CD14-positive monocyte (primary cell): Measurements from ENCODE around the gene ZNHIT2. TPM values are rescaled to one million over a fixed set of nuclear protein-coding genes. Genes with fewer than 3 reads are reported as not detected.

Experiments
- DNase-seq, 3 donors: peaks; one replicate each; pipeline ENCODE4 v3.0.0-alpha.2; 2011 to 2022
- H2AFZ ChIP-seq: 2 replicates; pipeline ENCODE4 v1.6.0; 2012; ENCODE audit warnings: mild to moderate bottlenecking, low read depth, low read length, inconsistent platforms; ENCODE audit not compliant: insufficient read depth, poor library complexity, severe bottlenecking
- H3K27ac ChIP-seq, 2 donors: 1 replicate in 1 of 2; 2 replicates in 1 of 2; pipeline ENCODE4 v1.5.1; 2012 to 2013; ENCODE audit warnings: low read length in 2 of 2, control low read depth in 1 of 2, inconsistent platforms in 1 of 2, low read depth in 1 of 2, mild to moderate bottlenecking in 1 of 2
- H3K27me3 ChIP-seq, 2 donors: one replicate each; pipeline versions ENCODE4 v1.6.0 to v1.6.1; 2011 to 2013; ENCODE audit warnings: low read length in 2 of 2; ENCODE audit not compliant: control insufficient read depth in 2 of 2, insufficient read depth in 2 of 2
- H3K36me3 ChIP-seq, 2 donors: replicated peaks in 1 of 2; 1 replicate in 1 of 2; 2 replicates in 1 of 2; pipeline versions ENCODE4 v1.5.1 to v1.6.1; 2012 to 2013; ENCODE audit warnings: low read length in 2 of 2, control low read depth in 1 of 2, inconsistent platforms in 1 of 2, mild to moderate bottlenecking in 1 of 2; ENCODE audit not compliant: insufficient read depth in 2 of 2, control insufficient read depth in 1 of 2
- H3K4me1 ChIP-seq, 2 donors: 1 replicate in 1 of 2; 2 replicates in 1 of 2; pipeline versions ENCODE4 v1.5.1 to v1.6.1; 2012 to 2013; ENCODE audit warnings: low read length in 2 of 2, control low read depth in 1 of 2, inconsistent platforms in 1 of 2, mild to moderate bottlenecking in 1 of 2, moderate library complexity in 1 of 2; ENCODE audit not compliant: insufficient read depth in 2 of 2, control insufficient read depth in 1 of 2
- H3K4me2 ChIP-seq: replicated peaks from 2 replicates; pipeline ENCODE3; 2012; ENCODE audit warnings: low read length, moderate library complexity, mild to moderate bottlenecking; ENCODE audit not compliant: poor library complexity, severe bottlenecking; ENCODE audit errors: extremely low read depth
- H3K4me3 ChIP-seq, 3 experiments: fragments of 200-600 bp in 1 of 3; sonication (generic) in 1 of 3; replicated peaks in 1 of 3; 1 replicate in 2 of 3; 2 replicates in 1 of 3; pipeline ENCODE4 v1.5.1; 2011 to 2013; ENCODE audit warnings: low read length in 3 of 3, mild to moderate bottlenecking in 3 of 3, control low read depth in 2 of 3, low read depth in 2 of 3, inconsistent platforms in 1 of 3, moderate library complexity in 1 of 3
- H3K79me2 ChIP-seq: 2 replicates; pipeline ENCODE4 v1.6.0; 2012; ENCODE audit warnings: mild to moderate bottlenecking, control low read depth, inconsistent platforms, low read length, moderate library complexity; ENCODE audit not compliant: insufficient read depth
- H3K9ac ChIP-seq: 2 replicates; pipeline ENCODE4 v1.6.0; 2017; ENCODE audit warnings: low read length, mild to moderate bottlenecking; ENCODE audit not compliant: insufficient read depth, poor library complexity, severe bottlenecking
- H3K9me3 ChIP-seq, 2 donors: replicated peaks in 1 of 2; 1 replicate in 1 of 2; 2 replicates in 1 of 2; pipeline versions ENCODE4 v1.5.1 to v1.6.1; 2012 to 2013; ENCODE audit warnings: low read length in 2 of 2, control low read depth in 1 of 2; ENCODE audit not compliant: control insufficient read depth in 1 of 2, insufficient read depth in 1 of 2
- H4K20me1 ChIP-seq: 2 replicates; pipeline ENCODE4 v1.6.0; 2012; ENCODE audit warnings: mild to moderate bottlenecking, low read length, control low read depth, moderate library complexity; ENCODE audit not compliant: insufficient read depth
- H3K27ac Mint-ChIP-seq, 7 donors: one replicate each; pipeline ENCODE4 v1.8.0; 2020; ENCODE audit warnings: mild to moderate bottlenecking in 7 of 7, mixed read lengths in 7 of 7, moderate library complexity in 6 of 7, inconsistent platforms in 2 of 7
- H3K27me3 Mint-ChIP-seq, 3 donors: one replicate each; pipeline ENCODE4 v1.8.0; 2021 to 2022; ENCODE audit warnings: low read depth in 3 of 3, mild to moderate bottlenecking in 3 of 3, mixed read lengths in 3 of 3, moderate library complexity in 3 of 3, inconsistent platforms in 1 of 3
- H3K36me3 Mint-ChIP-seq, 2 donors: one replicate each; pipeline ENCODE4 v1.8.0; 2020; ENCODE audit warnings: mixed read lengths in 2 of 2, inconsistent platforms in 1 of 2, mild to moderate bottlenecking in 1 of 2
- H3K4me1 Mint-ChIP-seq: one replicate; pipeline ENCODE4 v1.8.0; 2020; ENCODE audit warnings: mild to moderate bottlenecking, mixed read lengths
- H3K4me3 Mint-ChIP-seq, 2 donors: one replicate each; pipeline ENCODE4 v1.8.0; 2020; ENCODE audit warnings: mild to moderate bottlenecking in 2 of 2, mixed read lengths in 2 of 2, moderate library complexity in 1 of 2
- H3K9me3 Mint-ChIP-seq, 7 donors: one replicate each; pipeline ENCODE4 v1.8.0; 2020 to 2022; ENCODE audit warnings: mixed read lengths in 7 of 7, mild to moderate bottlenecking in 6 of 7, moderate library complexity in 6 of 7, inconsistent platforms in 2 of 7
- CTCF ChIP-seq: fragments of 200-600 bp; IDR thresholded peaks from one replicate; pipeline ENCODE4 v1.8.0; 2022; ENCODE audit warnings: antibody characterized with exemption, mild to moderate bottlenecking
- WGBS: methylation state at CpG from one replicate; pipeline ENCODE4 v1.1.5; 2013; ENCODE audit warnings: missing lambda C conversion rate; ENCODE audit not compliant: insufficient coverage; 5-methylcytosine and 5-hydroxymethylcytosine counted together
- intact Hi-C, 2 donors: fragments of 100-400 bp; cut with micrococcal nuclease; formaldehyde crosslinking; loops; one replicate each; pipeline versions ENCODE4 v1.15.0 to v1.15.1; 2023
- polyA plus RNA-seq, 3 donors: library from polyadenylated mRNA; depleted of rRNA in 1 of 3; unstranded in 2 of 3; stranded (reverse) in 1 of 3; fragments of 300-500 nt in 2 of 3; fragments of >200 nt in 1 of 3; fragmentation: Illumina TruSeq in 2 of 3; gene quantifications; 1 replicate in 2 of 3; 2 replicates in 1 of 3; pipeline ENCODE4 v1.2.3, GENCODE V29; 2012 to 2021

The ZNHIT2 gene
- polyA plus RNA-seq, 3 donors = 2.1 to 9.4 (median 5.8) TPM

GRCh38 chr11:65083134-65083833 lies 34.2 kb downstream of the ZNHIT2 start:
- Histone ChIP-seq H3K27ac (peak overlapping the region in 1 of 2 donors; percentile 92), H3K79me2 (peaks cover 68% of the 10 kb centered on the region), H3K9me3 (no peaks in the 10 kb centered on the region), H2AFZ (peak overlapping the region; percentile 98), H3K4me2 (peak overlapping the region; percentile 95), H3K9ac (peak overlapping the region; percentile 91), H3K4me1 (peaks cover 33 to 43% of the 10 kb centered on the region in 2 donors), H3K4me3 (peak overlapping the region; percentile 62 to 95 (median 84)), H4K20me1 (no peaks in the 10 kb centered on the region), H3K36me3 (peaks cover 24 to 32% of the 10 kb centered on the region in 2 donors), H3K27me3 (no peaks in the 10 kb centered on the region)
- H3K4me3 Mint-ChIP-seq = peak overlapping the region; percentile 88 to 95
- peak overlapping the region in 6 of 7 donors; percentile 93 to 98 (median 95) for H3K27ac Mint-ChIP-seq
- 9% methylated on average over 13 of the region's 13 CpGs for WGBS
- no peak for DNase-seq
- H3K4me1 Mint-ChIP-seq = peaks cover 46% of the 10 kb centered on the region
- peaks cover 0 to 2% (median 0%) of the 10 kb centered on the region in 7 donors for H3K9me3 Mint-ChIP-seq
- H3K36me3 Mint-ChIP-seq = peaks cover 26 to 50% of the 10 kb centered on the region in 2 donors
- no peaks in the 10 kb centered on the region for H3K27me3 Mint-ChIP-seq
- no peak for TF ChIP-seq CTCF
- intact Hi-C loops = loop anchor here in 1 of 2 donors (5.0 kb wide), 2 partner anchors 56 to 71 kb away; partner anchors contain the start of genes ARL2 and SNX15

GRCh38 chr11:65078786-65079342 lies 38.6 kb downstream of the ZNHIT2 start:
- Histone ChIP-seq H3K79me2 (peaks cover 63% of the 10 kb centered on the region), H3K27me3 (no peaks in the 10 kb centered on the region), H3K9me3 (no peaks in the 10 kb centered on the region), H2AFZ (no peak overlapping the region), H3K4me3 (no peak overlapping the region), H3K4me1 (peaks cover 22 to 29% of the 10 kb centered on the region in 2 donors), H3K4me2 (no peak overlapping the region), H3K9ac (no peak overlapping the region), H3K27ac (peak overlapping the region in 1 of 2 donors; percentile 45), H3K36me3 (peaks cover 5 to 18% of the 10 kb centered on the region in 2 donors), H4K20me1 (no peaks in the 10 kb centered on the region)
- peaks cover 35% of the 10 kb centered on the region for H3K4me1 Mint-ChIP-seq
- H3K27me3 Mint-ChIP-seq = no peaks in the 10 kb centered on the region
- no peak for TF ChIP-seq CTCF
- H3K4me3 Mint-ChIP-seq = no peak overlapping the region
- H3K9me3 Mint-ChIP-seq = peaks cover 0 to 2% (median 0%) of the 10 kb centered on the region in 7 donors
- DNase-seq = no peak
- peaks cover 7 to 38% of the 10 kb centered on the region in 2 donors for H3K36me3 Mint-ChIP-seq
- intact Hi-C loops = no loop called here
- peak overlapping the region in 5 of 7 donors; percentile 49 to 71 (median 65) for H3K27ac Mint-ChIP-seq
- 100% methylated on average over 5 of the region's 9 CpGs for WGBS
